Endothelial cell of umbilical vein (primary cell): ENCODE measurements around the gene ADCY7. TPM values are rescaled to one million over a fixed set of nuclear protein-coding genes. Genes with fewer than 3 reads are reported as not detected.

Experiments used
- BruUV-seq: library from RNA; stranded (reverse); fragments of 400-500 nt; replicated peaks from 2 replicates; lab custom pipeline; 2021; lab: Mats Ljungman, UMichigan
- CTCF ChIA-PET: fragments of 300-600, 350-600 bp; sonication (Branson Sonifier 250); formaldehyde crosslinking; loops from one replicate; lab custom pipeline; 2021; ENCODE audit warnings: antibody characterized with exemption, inconsistent platforms; lab: Charles Lee
- POLR2A ChIA-PET: fragments of 300-600, 350-600 bp; sonication (Branson Sonifier 250); formaldehyde crosslinking; loops from one replicate; lab custom pipeline; 2021; ENCODE audit warnings: antibody characterized with exemption, inconsistent platforms; lab: Charles Lee
- DNase-seq: peaks from one replicate; pipeline ENCODE4 v3.0.0-alpha.2; 2011; ENCODE audit warnings: low read depth, low spot score
- FAIRE-seq: peaks from 2 replicates; lab custom pipeline; 2011; peaks lifted over from hg19 to GRCh38; lab: Jason Lieb, UNC
- H2AFZ ChIP-seq: 2 replicates; pipeline ENCODE4 v1.6.0; 2012; ENCODE audit warnings: low read depth, low read length, control low read depth, inconsistent platforms
- H3K27ac ChIP-seq: 2 replicates; pipeline ENCODE4 v1.5.1; 2011; ENCODE audit warnings: low read depth, mild to moderate bottlenecking, control low read depth, low read length, moderate library complexity; ENCODE audit not compliant: insufficient read depth
- H3K27me3 ChIP-seq, 2 experiments: 2 replicates each; pipeline versions ENCODE4 v1.6.0 to v1.6.1; 2011; ENCODE audit warnings: low read length in 2 of 2, mixed read lengths in 1 of 2; ENCODE audit not compliant: control insufficient read depth in 2 of 2, insufficient read depth in 2 of 2
- H3K36me3 ChIP-seq, 2 experiments: 2 replicates in 1 of 2; 3 replicates in 1 of 2; pipeline ENCODE4 v1.5.1; 2011; ENCODE audit warnings: low read length in 2 of 2, mild to moderate bottlenecking in 1 of 2, moderate library complexity in 1 of 2; ENCODE audit not compliant: control insufficient read depth in 2 of 2, insufficient read depth in 2 of 2; ENCODE audit errors: extremely low read depth in 1 of 2
- H3K4me1 ChIP-seq: 3 replicates; pipeline ENCODE4 v1.5.1; 2011; ENCODE audit warnings: mild to moderate bottlenecking, low read length; ENCODE audit not compliant: control insufficient read depth, insufficient read depth; ENCODE audit errors: extremely low read depth
- H3K4me2 ChIP-seq: 2 replicates; pipeline ENCODE4 v1.6.1; 2011; ENCODE audit warnings: low read length, control low read depth, mixed read lengths; ENCODE audit not compliant: insufficient read depth
- H3K4me3 ChIP-seq, 3 experiments: fragments of 200-600 bp in 1 of 3; sonication (generic), shearing (Covaris generic) in 1 of 3; replicated peaks in 1 of 3; 2 replicates each; pipeline ENCODE4 v1.5.1; 2011 to 2016; ENCODE audit warnings: control low read depth in 3 of 3, low read length in 3 of 3, mild to moderate bottlenecking in 2 of 3, inconsistent platforms in 1 of 3, low read depth in 1 of 3, moderate library complexity in 1 of 3; ENCODE audit not compliant: insufficient read depth in 1 of 3
- H3K79me2 ChIP-seq: 2 replicates; pipeline ENCODE4 v1.6.0; 2012; ENCODE audit warnings: low read length, inconsistent platforms; ENCODE audit not compliant: control insufficient read depth, insufficient read depth
- H3K9ac ChIP-seq: replicated peaks from 2 replicates; pipeline ENCODE3; 2011; ENCODE audit warnings: low read length, control low read depth; ENCODE audit not compliant: insufficient read depth; ENCODE audit errors: extremely low read depth
- H3K9me1 ChIP-seq: replicated peaks from 3 replicates; pipeline ENCODE4 v1.6.0; 2011; ENCODE audit warnings: mild to moderate bottlenecking, low read length; ENCODE audit not compliant: control insufficient read depth, insufficient read depth; ENCODE audit errors: extremely low read depth
- H3K9me3 ChIP-seq: replicated peaks from 2 replicates; pipeline ENCODE4 v1.5.1; 2012; ENCODE audit warnings: low read length, inconsistent platforms; ENCODE audit not compliant: control insufficient read depth, insufficient read depth
- H4K20me1 ChIP-seq: replicated peaks from 2 replicates; pipeline ENCODE3; 2011; ENCODE audit warnings: mild to moderate bottlenecking, low read length; ENCODE audit not compliant: control insufficient read depth, insufficient read depth; ENCODE audit errors: extremely low read depth
- EZH2 ChIP-seq: IDR thresholded peaks from 2 replicates; pipeline ENCODE4 v1.6.1; 2012; ENCODE audit warnings: borderline replicate concordance, low read depth, mild to moderate bottlenecking, moderate library complexity, low read length, inconsistent platforms; ENCODE audit not compliant: severe bottlenecking
- FOS ChIP-seq: IDR thresholded peaks from 2 replicates; pipeline ENCODE4 v1.6.1; 2011; ENCODE audit warnings: mild to moderate bottlenecking, low read length, moderate library complexity, borderline replicate concordance; ENCODE audit not compliant: insufficient read depth
- GATA2 ChIP-seq: IDR thresholded peaks from 2 replicates; pipeline ENCODE4 v1.7.0; 2011; ENCODE audit warnings: low read depth, mild to moderate bottlenecking, moderate library complexity, mixed read lengths, low read length; ENCODE audit not compliant: insufficient read length, insufficient read depth
- JUN ChIP-seq: IDR thresholded peaks from 2 replicates; pipeline ENCODE4 v1.6.1; 2011; ENCODE audit warnings: borderline replicate concordance, low read depth; ENCODE audit not compliant: insufficient read length, insufficient read depth
- MYC ChIP-seq: IDR thresholded peaks from one replicate; pipeline ENCODE4 v1.6.1; 2011; ENCODE audit warnings: mild to moderate bottlenecking, low read depth, low read length
- POLR2A ChIP-seq: IDR thresholded peaks from 2 replicates; pipeline ENCODE4 v1.6.1; 2012; ENCODE audit warnings: low read depth, mild to moderate bottlenecking, control low read depth, low read length
- POLR2AphosphoS5 ChIP-seq: IDR thresholded peaks from 2 replicates; pipeline ENCODE4 v1.6.1; 2012; ENCODE audit warnings: low read depth, mild to moderate bottlenecking, control low read depth, low read length, moderate library complexity; ENCODE audit not compliant: insufficient read depth
- dilution Hi-C: fragments of 300-500 bp; cut with MboI; formaldehyde crosslinking; loops from one replicate; pipeline ENCODE4 v1.15.0; 2019; ENCODE audit warnings: low sequenced_read_pairs; ENCODE audit not compliant: extremely low pct_ligation_motif_present
- intact Hi-C: fragments of 100-400 bp; cut with micrococcal nuclease; formaldehyde crosslinking; loops from one replicate; pipeline ENCODE4 v1.10.0; 2022
- polyA plus RNA-seq, 4 experiments: library from polyadenylated mRNA; depleted of rRNA in 3 of 4; stranded (reverse) in 3 of 4; unstranded in 1 of 4; fragments of >200 nt; gene quantifications; 2 replicates each; pipeline versions ENCODE4 v1.2.1 to v1.2.3, GENCODE V29; 2011 to 2012; ENCODE audit warnings: missing spikeins in 1 of 4
- total RNA-seq: library from RNA; stranded (reverse); gene quantifications from 2 replicates; pipeline ENCODE4 v1.2.3, GENCODE V29; 2021
- TF ChIP-seq, protein P1 (sequence below), 2 donors: IDR thresholded peaks; 1 replicate in 1 of 2; 2 replicates in 1 of 2; pipeline ENCODE4 v1.5.1; 2011; ENCODE audit warnings: low read length in 2 of 2, mild to moderate bottlenecking in 2 of 2, moderate library complexity in 2 of 2, control low read depth in 1 of 2, inconsistent platforms in 1 of 2, low read depth in 1 of 2; ENCODE audit not compliant: insufficient read depth in 1 of 2; ENCODE audit errors: extremely low read depth in 1 of 2
- TF ChIP-seq, protein P2 (sequence below): IDR thresholded peaks from 2 replicates; pipeline ENCODE4 v1.6.1; 2011; ENCODE audit not compliant: insufficient read depth, insufficient read length

Gene ADCY7
- total and polyA plus RNA-seq, 2 donors (not counting 3 experiments of a cell fraction or from before 2014, with no cell fraction given), result 3.5 to 9.3 TPM

DNA sequence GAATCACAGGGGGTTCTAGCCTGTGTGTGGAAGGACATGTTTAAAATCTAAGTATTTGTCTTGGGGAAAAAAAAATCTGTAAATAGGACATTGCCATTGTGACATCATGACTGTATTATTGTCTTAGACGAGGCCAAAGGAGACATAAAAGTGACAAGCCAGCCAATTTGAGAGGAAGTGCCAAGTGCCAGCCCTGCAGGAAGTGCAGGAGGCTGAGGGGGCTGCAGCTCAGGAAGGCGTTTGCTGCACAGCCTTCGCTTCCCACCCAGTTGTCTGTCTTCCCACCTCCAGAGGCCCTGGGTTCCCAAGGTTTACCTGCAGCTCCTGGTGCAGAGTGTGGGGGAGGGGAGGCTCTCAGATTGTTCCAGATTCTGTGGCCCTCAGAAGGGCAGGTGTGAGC is 1.3 kb downstream of the ADCY7 start:
- no TSS peak for BruUV-seq
- no peak overlapping the region for H3K9ac ChIP-seq
- no peaks in the 10 kb centered on the region for H3K9me1 ChIP-seq
- no peak for FAIRE-seq
- no peak for TF ChIP-seq EZH2
- TF ChIP-seq GATA2, result no peak
- TF ChIP-seq FOS, result no peak
- TF ChIP-seq, protein P1, sequence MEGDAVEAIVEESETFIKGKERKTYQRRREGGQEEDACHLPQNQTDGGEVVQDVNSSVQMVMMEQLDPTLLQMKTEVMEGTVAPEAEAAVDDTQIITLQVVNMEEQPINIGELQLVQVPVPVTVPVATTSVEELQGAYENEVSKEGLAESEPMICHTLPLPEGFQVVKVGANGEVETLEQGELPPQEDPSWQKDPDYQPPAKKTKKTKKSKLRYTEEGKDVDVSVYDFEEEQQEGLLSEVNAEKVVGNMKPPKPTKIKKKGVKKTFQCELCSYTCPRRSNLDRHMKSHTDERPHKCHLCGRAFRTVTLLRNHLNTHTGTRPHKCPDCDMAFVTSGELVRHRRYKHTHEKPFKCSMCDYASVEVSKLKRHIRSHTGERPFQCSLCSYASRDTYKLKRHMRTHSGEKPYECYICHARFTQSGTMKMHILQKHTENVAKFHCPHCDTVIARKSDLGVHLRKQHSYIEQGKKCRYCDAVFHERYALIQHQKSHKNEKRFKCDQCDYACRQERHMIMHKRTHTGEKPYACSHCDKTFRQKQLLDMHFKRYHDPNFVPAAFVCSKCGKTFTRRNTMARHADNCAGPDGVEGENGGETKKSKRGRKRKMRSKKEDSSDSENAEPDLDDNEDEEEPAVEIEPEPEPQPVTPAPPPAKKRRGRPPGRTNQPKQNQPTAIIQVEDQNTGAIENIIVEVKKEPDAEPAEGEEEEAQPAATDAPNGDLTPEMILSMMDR (IDR thresholded peaks at IDR 0.05; ENCODE audit: extremely low read depth in 1 of 2, insufficient read depth in 1 of 2, low read depth in 1 of 2, low read length in 2 of 2), result no peak
- no peak for TF ChIP-seq MYC
- TF ChIP-seq, protein P2, sequence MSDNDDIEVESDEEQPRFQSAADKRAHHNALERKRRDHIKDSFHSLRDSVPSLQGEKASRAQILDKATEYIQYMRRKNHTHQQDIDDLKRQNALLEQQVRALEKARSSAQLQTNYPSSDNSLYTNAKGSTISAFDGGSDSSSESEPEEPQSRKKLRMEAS, result no peak
- TF ChIP-seq POLR2A, result no peak
- no peak for TF ChIP-seq JUN
- no peak for TF ChIP-seq POLR2AphosphoS5
- H2AFZ ChIP-seq, result no peak overlapping the region
- DNase-seq, result no peak
- H3K9me3 ChIP-seq, result no peaks in the 10 kb centered on the region
- H3K4me1 ChIP-seq, result peaks cover 14% of the 10 kb centered on the region
- CTCF ChIA-PET, result no interaction called here
- no peak overlapping the region for H3K4me3 ChIP-seq
- intact Hi-C loops (loop anchor here (5.0 kb wide), 1 partner anchor 100 kb away; the partner anchor contains the start of gene BRD7), dilution Hi-C loops (no loop called here)
- H3K79me2 ChIP-seq, result no peaks in the 10 kb centered on the region
- H3K4me2 ChIP-seq, result no peak overlapping the region
- H3K27ac ChIP-seq, result no peak overlapping the region
- no peaks in the 10 kb centered on the region for H4K20me1 ChIP-seq
- POLR2A ChIA-PET, result no interaction called here
- no peaks in the 10 kb centered on the region for H3K27me3 ChIP-seq
- no peaks in the 10 kb centered on the region for H3K36me3 ChIP-seq
